ENCODE results near the gene EMID1. TPM values are rescaled to one million over a fixed set of nuclear protein-coding genes. Genes with fewer than 3 reads are reported as not detected.

EMID1 gene
- total and polyA plus RNA-seq, 4 donors, result 10.3 to 24.4 (median 14.9) TPM

DNA sequence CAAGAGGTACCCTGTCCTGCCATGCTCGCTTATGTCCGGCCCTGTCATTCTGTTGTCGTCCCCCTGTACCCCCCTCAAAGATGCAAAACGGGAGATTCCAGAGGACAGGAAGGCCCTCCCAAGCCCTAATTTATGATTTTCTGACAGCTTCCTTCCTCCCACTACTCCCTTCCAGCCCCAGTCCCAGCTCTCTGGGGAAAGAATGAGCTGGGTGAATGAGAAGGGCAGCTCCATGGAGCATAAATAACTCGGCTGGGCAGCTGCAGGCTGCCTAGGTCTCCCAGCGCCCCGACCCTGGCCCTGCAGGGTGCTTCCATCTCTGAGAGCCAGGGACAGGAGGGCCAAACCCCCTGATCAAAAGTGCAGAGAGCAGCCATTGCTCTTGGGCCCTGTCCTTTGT, 3.9 kb upstream of the EMID1 start:
- 55% methylated on average over 7 of the region's 7 CpGs for WGBS (ENCODE audit: insufficient coverage)
- no peak overlapping the region for H3K4me3 ChIP-seq (ENCODE audit: low read depth, low read length)
- DNase-seq (ENCODE audit: low read depth in 4 of 6, low spot score in 6 of 6), result no peak
- no peaks in the 10 kb centered on the region for H3K9me3 ChIP-seq (ENCODE audit: control insufficient read depth, insufficient read depth, low read length)
- peaks cover 38% of the 10 kb centered on the region for H3K4me1 ChIP-seq (ENCODE audit: control insufficient read depth, insufficient read depth, low read length)
- H3K27me3 ChIP-seq (ENCODE audit: control insufficient read depth, insufficient read depth, low read length), result peaks cover 3% of the 10 kb centered on the region
- H3K27ac ChIP-seq (ENCODE audit: low read depth, low read length), result peak overlapping the region; percentile 15
- no peaks in the 10 kb centered on the region for H3K36me3 ChIP-seq (ENCODE audit: control insufficient read depth, insufficient read depth, low read length)

DNA sequence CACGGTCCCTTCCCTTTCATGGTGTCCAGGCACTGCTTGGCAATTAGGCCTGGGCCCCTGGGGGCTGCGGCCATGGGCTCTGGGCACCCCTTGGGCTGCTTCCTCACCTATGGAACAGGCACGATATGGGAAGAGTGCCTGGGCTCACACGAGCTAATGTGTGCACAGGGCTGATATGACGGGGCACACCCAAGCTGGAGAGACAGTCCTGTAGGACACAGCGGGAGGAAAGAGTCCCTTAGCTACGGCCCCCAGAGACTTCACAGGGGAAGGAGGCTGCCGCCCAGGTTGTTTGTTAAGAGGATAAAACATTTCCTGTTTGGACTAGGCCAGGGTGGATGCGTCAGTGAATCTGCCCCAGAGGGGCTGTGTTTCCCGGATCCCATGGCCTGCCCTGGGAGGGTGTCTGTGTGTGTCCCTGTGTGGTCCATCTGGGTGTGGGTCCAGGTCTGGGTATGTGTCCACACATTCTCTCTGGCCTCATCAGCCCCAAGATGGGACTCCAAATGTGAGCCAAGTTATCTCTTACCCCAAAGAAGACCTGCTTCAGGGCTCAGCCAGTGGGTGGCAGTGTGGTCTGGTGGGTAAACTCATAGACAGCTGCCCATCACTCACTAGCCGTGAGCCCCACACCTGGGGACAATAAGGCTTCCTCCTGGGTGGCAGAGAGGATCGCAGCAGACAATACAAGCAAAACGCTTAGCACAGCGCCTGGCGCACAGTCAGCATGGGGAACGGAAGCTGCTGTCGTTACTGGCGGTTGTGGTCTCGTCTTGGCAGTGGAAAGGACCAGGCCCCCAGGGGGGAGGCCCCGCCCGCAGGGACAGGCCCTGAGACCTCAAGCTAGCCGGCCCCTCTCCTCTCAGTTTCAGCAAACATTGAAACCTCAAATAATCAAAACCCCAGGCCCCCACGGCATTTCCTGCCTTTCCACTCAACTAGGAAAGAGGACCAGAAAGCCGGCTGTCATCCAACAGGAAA, 3.2 kb upstream of the EMID1 start:
- peak overlapping the region; percentile 43 for H3K27ac ChIP-seq (ENCODE audit: low read depth, low read length)
- DNase-seq (ENCODE audit: low read depth in 4 of 6, low spot score in 6 of 6), result peak in 1 of 6 donors; percentile 52
- H3K9me3 ChIP-seq (ENCODE audit: control insufficient read depth, insufficient read depth, low read length), result no peaks in the 10 kb centered on the region
- peaks cover 45% of the 10 kb centered on the region for H3K4me1 ChIP-seq (ENCODE audit: control insufficient read depth, insufficient read depth, low read length)
- WGBS (ENCODE audit: insufficient coverage), result 50% methylated on average over 23 of the region's 24 CpGs
- H3K27me3 ChIP-seq (ENCODE audit: control insufficient read depth, insufficient read depth, low read length), result peaks cover 3% of the 10 kb centered on the region
- no peak overlapping the region for H3K4me3 ChIP-seq (ENCODE audit: low read depth, low read length)
- no peaks in the 10 kb centered on the region for H3K36me3 ChIP-seq (ENCODE audit: control insufficient read depth, insufficient read depth, low read length)

DNA sequence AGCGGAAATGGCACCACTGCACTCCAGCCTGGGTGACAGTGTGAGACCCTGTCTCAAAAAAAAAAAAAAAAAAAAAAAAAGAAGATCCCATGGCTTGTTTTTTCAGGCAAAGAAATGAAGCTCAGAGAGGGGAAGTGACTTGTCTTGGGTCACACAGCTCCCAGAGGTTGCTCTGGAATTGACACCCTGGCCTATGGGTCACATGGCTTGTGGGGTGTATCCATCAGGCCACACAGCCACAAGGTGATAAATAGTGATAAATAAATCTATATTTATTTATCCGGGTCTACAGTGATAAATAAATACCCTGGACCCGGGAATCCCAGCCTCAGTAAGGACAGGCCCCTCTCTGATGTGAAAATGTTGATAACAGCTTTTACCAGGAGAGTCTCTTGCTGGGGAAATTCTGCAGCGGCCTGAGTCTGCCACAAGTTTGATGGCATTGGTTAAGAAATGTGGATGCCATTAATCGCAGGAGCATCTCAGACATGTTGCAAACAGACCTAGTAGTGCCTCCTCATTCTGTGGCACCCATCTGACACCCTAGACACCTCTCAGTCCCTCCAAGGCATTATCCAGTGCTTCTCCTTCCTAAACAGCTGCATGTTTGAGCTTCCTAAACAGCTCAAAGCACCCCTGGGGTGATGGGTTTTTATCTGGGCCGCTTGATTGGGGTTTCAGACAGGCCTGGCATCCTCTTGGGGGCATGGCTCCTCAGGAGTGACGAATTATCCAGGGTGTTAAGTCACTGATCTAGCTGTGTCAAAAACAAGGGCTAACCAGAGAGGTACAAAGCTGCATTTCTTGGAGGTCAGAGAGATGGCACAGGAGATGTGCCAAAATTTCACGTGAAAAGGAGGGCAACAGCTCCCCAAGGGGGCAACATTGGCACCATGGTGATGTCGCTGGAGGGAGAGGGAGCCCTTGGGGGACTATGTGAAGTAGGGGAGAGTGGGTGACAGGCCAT, 1.9 kb upstream of the EMID1 start:
- no peak overlapping the region for H3K4me3 ChIP-seq (ENCODE audit: low read depth, low read length)
- no peaks in the 10 kb centered on the region for H3K36me3 ChIP-seq (ENCODE audit: control insufficient read depth, insufficient read depth, low read length)
- H3K9me3 ChIP-seq (ENCODE audit: control insufficient read depth, insufficient read depth, low read length), result no peaks in the 10 kb centered on the region
- no peak overlapping the region for H3K27ac ChIP-seq (ENCODE audit: low read depth, low read length)
- WGBS (ENCODE audit: insufficient coverage), result 58% methylated on average over 6 of the region's 9 CpGs
- peaks cover 56% of the 10 kb centered on the region for H3K4me1 ChIP-seq (ENCODE audit: control insufficient read depth, insufficient read depth, low read length)
- H3K27me3 ChIP-seq (ENCODE audit: control insufficient read depth, insufficient read depth, low read length), result peaks cover 3% of the 10 kb centered on the region
- no peak for DNase-seq (ENCODE audit: low read depth in 4 of 6, low spot score in 6 of 6)

DNA sequence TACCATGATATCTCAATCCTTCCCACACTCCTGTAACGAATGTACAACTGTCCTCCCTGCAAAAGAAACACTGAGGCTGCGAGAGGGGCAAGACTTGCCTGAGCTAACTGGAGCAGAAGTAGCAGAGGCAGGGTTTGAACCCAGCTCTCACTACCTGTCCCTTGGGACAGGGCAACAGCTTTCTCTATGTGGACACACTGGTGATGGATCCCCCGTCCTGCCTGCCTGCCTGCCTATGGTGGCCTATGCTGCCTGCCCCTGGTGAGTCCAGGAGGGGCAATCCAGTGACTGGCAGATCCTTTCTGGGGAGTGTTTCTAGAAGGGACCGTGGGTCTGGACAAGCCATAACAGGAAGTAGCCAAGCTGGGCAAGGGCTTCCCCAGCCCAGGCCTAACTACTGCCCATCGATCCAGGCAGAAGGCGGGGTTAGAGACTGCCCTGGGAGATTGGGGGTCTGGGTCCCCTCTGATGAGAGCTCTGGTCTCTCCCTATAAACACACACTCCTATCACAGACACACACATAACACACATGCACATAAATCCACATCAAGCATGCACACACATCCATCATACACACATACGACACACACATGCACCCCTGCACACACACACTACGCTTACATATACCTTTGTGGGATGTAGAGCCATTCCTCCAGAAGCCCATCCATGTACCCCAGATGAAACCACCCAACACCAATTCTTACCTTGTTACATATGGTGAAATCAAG, 1.1 kb upstream of the EMID1 start:
- H3K4me3 ChIP-seq (ENCODE audit: low read depth, low read length), result no peak overlapping the region
- H3K27ac ChIP-seq (ENCODE audit: low read depth, low read length), result no peak overlapping the region
- H3K36me3 ChIP-seq (ENCODE audit: control insufficient read depth, insufficient read depth, low read length), result peaks cover 4% of the 10 kb centered on the region
- H3K27me3 ChIP-seq (ENCODE audit: control insufficient read depth, insufficient read depth, low read length), result peaks cover 3% of the 10 kb centered on the region
- DNase-seq (ENCODE audit: low read depth in 4 of 6, low spot score in 6 of 6), result no peak
- WGBS (ENCODE audit: insufficient coverage), result 74% methylated on average over 7 of the region's 8 CpGs
- peaks cover 64% of the 10 kb centered on the region for H3K4me1 ChIP-seq (ENCODE audit: control insufficient read depth, insufficient read depth, low read length)
- H3K9me3 ChIP-seq (ENCODE audit: control insufficient read depth, insufficient read depth, low read length), result no peaks in the 10 kb centered on the region

DNA sequence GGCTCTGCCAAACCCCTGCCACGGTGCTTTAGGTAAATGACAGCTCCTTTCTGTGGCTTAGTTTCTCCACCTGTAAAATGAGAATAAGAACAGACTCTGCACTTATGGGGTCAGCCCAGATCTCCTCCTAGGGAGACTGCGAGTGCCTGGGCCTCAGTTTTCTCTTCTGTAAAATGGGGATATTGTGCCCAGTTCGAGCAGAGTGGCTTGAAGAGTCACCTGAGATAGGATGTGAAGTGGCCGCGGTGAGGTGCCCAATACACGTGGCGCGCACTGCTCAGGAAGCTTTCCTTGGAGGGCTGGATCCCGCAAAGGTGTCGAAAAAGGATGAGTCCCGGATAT, 473 bp upstream of the EMID1 start:
- DNase-seq (ENCODE audit: low read depth in 4 of 6, low spot score in 6 of 6), result no peak
- no peak overlapping the region for H3K27ac ChIP-seq (ENCODE audit: low read depth, low read length)
- WGBS (ENCODE audit: insufficient coverage), result 53% methylated on average over 11 of the region's 11 CpGs

DNA sequence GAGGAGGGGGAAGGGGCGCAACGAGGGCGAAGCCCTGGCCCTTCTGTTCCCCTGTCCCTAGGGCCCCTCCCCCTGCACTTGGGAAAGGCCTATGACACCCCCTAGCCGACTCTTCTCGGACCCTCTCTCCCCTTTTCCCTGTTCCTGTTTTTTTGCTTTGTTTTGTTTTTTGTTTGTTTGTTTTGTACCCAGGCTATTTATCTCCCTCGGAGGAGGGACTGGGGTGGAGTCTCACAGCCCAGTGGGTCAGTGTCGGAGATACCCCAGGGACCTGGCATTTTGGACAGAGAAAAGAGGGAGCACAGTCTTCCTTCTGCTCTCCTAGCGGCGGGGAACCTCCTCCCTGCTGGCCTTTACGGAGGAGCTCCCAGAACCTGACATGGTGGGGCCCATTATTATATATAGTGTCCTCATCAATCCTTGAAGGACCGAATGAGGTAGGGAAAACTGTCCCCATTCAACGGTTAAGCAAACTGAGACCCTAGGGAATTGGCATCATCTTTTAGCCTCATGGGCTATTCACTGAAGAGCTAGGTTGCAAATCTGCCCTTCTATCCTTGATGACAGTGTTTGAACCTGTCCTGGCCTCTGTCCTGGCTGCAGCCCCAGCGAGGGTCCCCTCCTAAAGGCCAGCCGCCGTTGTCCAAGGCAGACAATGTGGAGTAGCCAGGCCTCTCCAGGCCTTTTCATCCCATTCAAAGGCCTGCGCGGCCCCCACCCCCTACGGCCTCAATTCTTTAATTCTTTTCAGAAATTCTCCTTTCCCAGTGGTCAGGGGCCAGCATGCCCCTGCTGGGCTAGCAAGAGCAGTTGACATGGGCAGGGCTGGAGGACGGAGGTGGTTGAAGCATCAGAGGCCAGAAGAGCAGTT, 911 bp downstream of the EMID1 start:
- Histone ChIP-seq H3K4me3 (ENCODE audit: low read depth, low read length) (peak overlapping the region; percentile 64), H3K36me3 (ENCODE audit: control insufficient read depth, insufficient read depth, low read length) (peaks cover 5% of the 10 kb centered on the region), H3K4me1 (ENCODE audit: control insufficient read depth, insufficient read depth, low read length) (peaks cover 66% of the 10 kb centered on the region), H3K9me3 (ENCODE audit: control insufficient read depth, insufficient read depth, low read length) (no peaks in the 10 kb centered on the region), H3K27me3 (ENCODE audit: control insufficient read depth, insufficient read depth, low read length) (peaks cover 3% of the 10 kb centered on the region), H3K27ac (ENCODE audit: low read depth, low read length) (peak overlapping the region; percentile 33)
- DNase-seq (ENCODE audit: low read depth in 4 of 6, low spot score in 6 of 6), result no peak
- 35% methylated on average over 10 of the region's 19 CpGs for WGBS (ENCODE audit: insufficient coverage)

More for the DNA sequence above, 473 bp upstream of the EMID1 start:
- H3K27me3 ChIP-seq (ENCODE audit: control insufficient read depth, insufficient read depth, low read length), result peaks cover 3% of the 10 kb centered on the region
- no peaks in the 10 kb centered on the region for H3K9me3 ChIP-seq (ENCODE audit: control insufficient read depth, insufficient read depth, low read length)
- peaks cover 67% of the 10 kb centered on the region for H3K4me1 ChIP-seq (ENCODE audit: control insufficient read depth, insufficient read depth, low read length)
- peaks cover 4% of the 10 kb centered on the region for H3K36me3 ChIP-seq (ENCODE audit: control insufficient read depth, insufficient read depth, low read length)
- peak overlapping the region; percentile 33 for H3K4me3 ChIP-seq (ENCODE audit: low read depth, low read length)

DNA sequence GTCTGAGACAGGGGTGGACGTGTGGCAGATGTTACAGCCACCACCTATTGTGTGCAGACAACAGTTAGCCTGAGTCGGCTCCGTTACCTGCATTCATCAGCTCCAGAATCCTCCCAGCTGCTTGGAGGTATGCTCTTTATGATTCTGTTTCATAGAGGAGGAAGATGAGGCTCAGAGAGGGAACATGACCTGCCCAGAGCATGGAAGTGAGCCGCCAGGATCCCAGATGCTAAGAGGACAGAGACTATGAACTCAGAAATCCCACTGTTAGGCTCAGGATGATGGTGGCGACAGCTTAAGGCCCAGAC, 1.5 kb downstream of the EMID1 start:
- no peak overlapping the region for H3K27ac ChIP-seq (ENCODE audit: low read depth, low read length)
- H3K36me3 ChIP-seq (ENCODE audit: control insufficient read depth, insufficient read depth, low read length), result peaks cover 8% of the 10 kb centered on the region
- no peak for DNase-seq (ENCODE audit: low read depth in 4 of 6, low spot score in 6 of 6)
- H3K4me3 ChIP-seq (ENCODE audit: low read depth, low read length), result no peak overlapping the region
- 72% methylated on average over 5 of the region's 5 CpGs for WGBS (ENCODE audit: insufficient coverage)
- no peaks in the 10 kb centered on the region for H3K9me3 ChIP-seq (ENCODE audit: control insufficient read depth, insufficient read depth, low read length)
- H3K27me3 ChIP-seq (ENCODE audit: control insufficient read depth, insufficient read depth, low read length), result peaks cover 3% of the 10 kb centered on the region
- peaks cover 60% of the 10 kb centered on the region for H3K4me1 ChIP-seq (ENCODE audit: control insufficient read depth, insufficient read depth, low read length)

DNA sequence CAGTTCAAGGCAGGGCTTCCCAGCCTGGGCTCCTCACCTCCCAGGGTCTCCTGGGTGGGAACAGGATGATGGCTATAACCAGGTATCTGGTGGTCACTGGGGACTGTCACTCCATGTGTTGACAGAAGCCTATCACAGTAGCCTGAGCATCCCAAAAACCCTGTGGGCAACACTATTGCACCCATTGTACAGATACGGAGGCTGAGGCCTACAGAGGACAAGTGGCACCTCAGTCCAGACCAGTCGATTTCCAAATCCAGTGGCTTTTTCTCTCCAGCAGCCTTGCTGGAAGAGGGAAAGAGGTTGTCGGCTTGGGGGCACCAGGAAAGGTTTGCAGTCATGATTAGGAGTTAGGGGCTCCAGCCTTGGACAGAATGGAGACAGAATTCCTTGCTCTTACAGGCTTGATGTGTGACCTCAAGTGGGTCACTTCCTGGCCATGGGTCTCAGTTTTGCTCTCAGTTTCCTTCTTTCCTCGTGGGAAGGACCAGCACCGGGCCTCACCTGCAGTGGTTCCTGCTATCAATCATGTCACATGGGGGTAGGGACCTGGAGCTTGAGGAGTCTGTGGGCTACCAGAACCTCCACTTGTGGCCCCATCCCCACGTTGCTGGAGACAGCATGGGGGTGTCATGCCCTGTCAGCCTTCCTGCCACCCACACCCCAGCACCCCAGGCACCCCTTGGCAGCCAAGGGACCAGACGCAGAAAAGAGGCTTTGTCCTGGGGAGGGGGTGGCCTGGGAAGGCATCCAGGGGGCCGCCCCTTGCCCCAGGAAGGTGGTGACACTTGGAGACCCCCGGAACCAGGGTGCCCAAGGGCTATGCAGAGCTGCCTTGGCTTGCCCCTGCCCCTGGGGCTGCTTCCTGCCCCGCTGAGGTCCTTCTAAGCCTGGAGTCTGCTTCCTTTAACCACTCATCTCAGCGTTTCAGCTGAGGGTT, 2.1 kb downstream of the EMID1 start:
- 72% methylated on average over 9 of the region's 11 CpGs for WGBS (ENCODE audit: insufficient coverage)
- no peaks in the 10 kb centered on the region for H3K9me3 ChIP-seq (ENCODE audit: control insufficient read depth, insufficient read depth, low read length)
- peaks cover 8% of the 10 kb centered on the region for H3K36me3 ChIP-seq (ENCODE audit: control insufficient read depth, insufficient read depth, low read length)
- no peak overlapping the region for H3K27ac ChIP-seq (ENCODE audit: low read depth, low read length)
- peaks cover 3% of the 10 kb centered on the region for H3K27me3 ChIP-seq (ENCODE audit: control insufficient read depth, insufficient read depth, low read length)
- peaks cover 54% of the 10 kb centered on the region for H3K4me1 ChIP-seq (ENCODE audit: control insufficient read depth, insufficient read depth, low read length)
- no peak overlapping the region for H3K4me3 ChIP-seq (ENCODE audit: low read depth, low read length)
- DNase-seq (ENCODE audit: low read depth in 4 of 6, low spot score in 6 of 6), result no peak
